Measurements from ENCODE around the gene KRTAP4-6.

KRTAP4-6 gene

DNA sequence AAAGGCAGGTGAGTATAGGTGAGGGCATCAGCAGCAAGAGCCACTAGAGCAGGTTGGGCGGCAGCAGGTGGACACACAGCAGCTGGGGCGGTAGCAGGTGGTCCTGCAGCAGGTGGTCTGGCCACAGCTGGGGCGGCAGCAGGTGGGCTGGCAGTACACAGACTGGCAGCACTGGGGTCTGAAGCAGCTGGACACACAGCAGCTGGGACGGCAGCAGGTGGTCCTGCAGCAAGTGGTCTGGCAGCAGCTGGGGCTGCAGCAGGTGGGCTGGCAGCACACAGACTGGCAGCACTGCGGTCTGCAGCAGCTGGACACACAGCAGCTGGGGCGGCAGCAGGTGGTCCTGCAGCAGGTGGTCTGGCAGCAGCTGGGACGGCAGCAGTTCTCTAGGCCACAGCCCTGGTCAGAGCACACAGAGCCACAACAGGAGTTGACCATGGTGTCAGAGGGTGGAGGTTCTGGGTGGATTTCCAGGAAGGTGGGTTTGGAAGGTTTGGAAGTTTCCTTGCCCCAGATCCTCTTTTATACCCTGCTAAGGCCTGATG lies 37.5 kb upstream of the KRTAP4-6 start, which contains the start of gene KRTAP4-2:
KRTAP4-2 (minus strand) TSS at position 495 of the 545 bp plus-strand sequence; CDS start at position 438, 57 bp downstream.
- TF ChIP-seq, protein P1, sequence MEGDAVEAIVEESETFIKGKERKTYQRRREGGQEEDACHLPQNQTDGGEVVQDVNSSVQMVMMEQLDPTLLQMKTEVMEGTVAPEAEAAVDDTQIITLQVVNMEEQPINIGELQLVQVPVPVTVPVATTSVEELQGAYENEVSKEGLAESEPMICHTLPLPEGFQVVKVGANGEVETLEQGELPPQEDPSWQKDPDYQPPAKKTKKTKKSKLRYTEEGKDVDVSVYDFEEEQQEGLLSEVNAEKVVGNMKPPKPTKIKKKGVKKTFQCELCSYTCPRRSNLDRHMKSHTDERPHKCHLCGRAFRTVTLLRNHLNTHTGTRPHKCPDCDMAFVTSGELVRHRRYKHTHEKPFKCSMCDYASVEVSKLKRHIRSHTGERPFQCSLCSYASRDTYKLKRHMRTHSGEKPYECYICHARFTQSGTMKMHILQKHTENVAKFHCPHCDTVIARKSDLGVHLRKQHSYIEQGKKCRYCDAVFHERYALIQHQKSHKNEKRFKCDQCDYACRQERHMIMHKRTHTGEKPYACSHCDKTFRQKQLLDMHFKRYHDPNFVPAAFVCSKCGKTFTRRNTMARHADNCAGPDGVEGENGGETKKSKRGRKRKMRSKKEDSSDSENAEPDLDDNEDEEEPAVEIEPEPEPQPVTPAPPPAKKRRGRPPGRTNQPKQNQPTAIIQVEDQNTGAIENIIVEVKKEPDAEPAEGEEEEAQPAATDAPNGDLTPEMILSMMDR (conservative IDR thresholded peaks at IDR 0.05; ENCODE audit: control insufficient read depth, insufficient read depth, low read depth, low read length): no peak
- DNase-seq (ENCODE audit: low read depth): no peak

DNA sequence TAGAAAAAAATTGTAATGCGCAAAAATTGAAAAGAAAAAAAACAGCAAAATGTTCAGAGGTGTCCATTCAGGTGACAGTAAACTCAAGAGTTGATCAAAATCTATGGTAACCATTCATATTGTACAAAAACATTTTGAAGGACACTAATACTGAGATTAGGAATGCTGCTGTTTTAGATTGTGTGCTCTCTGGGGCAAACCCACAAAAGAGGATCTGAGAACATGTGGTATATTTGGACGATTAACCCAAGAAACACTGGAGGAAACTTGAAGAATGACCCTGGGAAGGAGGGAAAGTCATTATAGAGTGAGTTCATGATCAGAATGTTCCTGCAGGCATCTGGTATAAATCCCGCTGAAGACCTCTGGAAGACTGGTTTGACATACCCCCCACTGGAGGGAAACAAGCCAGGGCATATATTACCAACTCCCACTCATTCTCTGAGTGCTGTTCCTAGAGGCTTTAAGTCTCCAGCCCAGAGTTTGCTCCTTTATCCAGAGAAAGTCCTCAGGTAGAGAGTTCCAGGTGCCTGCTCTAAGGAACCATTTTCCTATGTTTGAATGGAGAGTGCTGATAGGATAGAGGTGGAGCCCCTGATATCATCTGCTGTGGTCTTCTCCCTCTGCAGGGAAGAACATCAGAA lies 36.5 kb upstream of the KRTAP4-6 start:
- TF ChIP-seq, protein P1 (conservative IDR thresholded peaks at IDR 0.05; ENCODE audit: control insufficient read depth, insufficient read depth, low read depth, low read length): no peak
- H3K4me3 ChIP-seq (ENCODE audit: control insufficient read depth, low read depth, low read length): no peak overlapping the region
- no peak for DNase-seq (ENCODE audit: low read depth)

More for the DNA sequence above, 37.5 kb upstream of the KRTAP4-6 start, which contains the start of gene KRTAP4-2:
- H3K4me3 ChIP-seq (ENCODE audit: control insufficient read depth, low read depth, low read length): no peak within 1 kb of the TSS

DNA sequence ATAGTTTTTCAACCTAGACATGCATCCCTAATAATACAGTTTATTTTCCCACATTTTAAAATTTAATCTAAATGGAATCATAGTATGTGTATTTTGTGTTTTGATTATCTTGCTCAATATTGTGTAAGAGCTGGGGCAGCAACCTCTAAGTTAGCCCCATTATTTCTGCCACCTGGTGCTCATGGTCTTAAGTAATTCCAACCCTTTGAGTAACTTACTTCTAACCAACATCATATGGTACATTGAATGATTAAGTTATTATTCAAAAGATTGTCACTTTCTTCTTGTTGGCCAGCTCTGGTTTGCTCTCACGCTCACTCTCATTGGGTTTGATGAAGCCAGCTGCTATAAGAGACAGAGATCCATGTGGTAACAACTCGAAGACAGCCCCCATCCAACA lies 31.5 kb upstream of the KRTAP4-6 start:
- no peak overlapping the region for H3K4me3 ChIP-seq (ENCODE audit: control insufficient read depth, low read depth, low read length)
- TF ChIP-seq, protein P1 (conservative IDR thresholded peaks at IDR 0.05; ENCODE audit: control insufficient read depth, insufficient read depth, low read depth, low read length): no peak
- peak; percentile 71 for DNase-seq (ENCODE audit: low read depth)

DNA sequence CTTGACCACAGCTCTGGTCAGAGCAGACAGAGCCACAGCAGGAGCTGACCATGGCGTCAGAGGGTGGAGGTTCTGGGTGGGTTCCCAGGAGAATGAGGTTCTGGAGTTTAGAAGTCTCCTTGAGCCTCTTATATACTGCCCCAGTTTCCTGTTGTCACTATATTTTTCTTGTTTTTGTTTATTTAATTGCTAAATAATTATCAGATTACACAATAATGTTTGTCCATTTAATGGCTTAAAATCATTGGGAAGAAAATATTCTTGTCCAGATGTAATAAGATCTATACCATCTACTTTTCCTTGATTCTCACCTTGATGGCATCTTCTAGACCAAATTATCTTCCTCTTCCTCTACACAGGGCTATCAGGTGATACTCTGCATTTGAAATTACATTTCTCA lies 27.8 kb upstream of the KRTAP4-6 start, which contains the start of gene KRTAP4-3:
KRTAP4-3 (minus strand) TSS at position 101 of the 400 bp plus-strand sequence; CDS start at position 52, 49 bp downstream.
- no peak for DNase-seq (ENCODE audit: low read depth)
- no peak within 1 kb of the TSS for H3K4me3 ChIP-seq (ENCODE audit: control insufficient read depth, low read depth, low read length)
- TF ChIP-seq, protein P1 (conservative IDR thresholded peaks at IDR 0.05; ENCODE audit: control insufficient read depth, insufficient read depth, low read depth, low read length): no peak

DNA sequence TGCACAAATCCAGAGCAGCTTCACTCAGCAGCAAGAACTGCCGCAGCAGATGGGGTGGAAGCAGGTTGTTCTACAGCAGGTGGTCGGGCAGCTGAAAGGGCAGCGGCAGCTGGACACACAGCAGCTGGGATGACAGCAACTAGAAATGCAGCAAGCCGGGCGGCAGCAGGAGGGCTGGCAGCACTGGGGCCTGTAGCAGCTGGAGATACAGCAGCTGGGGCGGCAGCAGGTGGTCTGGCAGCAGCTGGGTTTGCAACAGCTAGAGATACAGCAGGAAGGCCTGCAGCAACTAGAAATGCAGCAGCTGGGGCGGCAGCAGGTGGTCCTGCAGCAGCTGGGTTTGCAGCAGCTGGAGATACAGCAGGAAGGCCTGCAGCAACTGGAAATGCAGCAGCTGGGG lies 27.2 kb upstream of the KRTAP4-6 start:
- TF ChIP-seq, protein P1 (conservative IDR thresholded peaks at IDR 0.05; ENCODE audit: control insufficient read depth, insufficient read depth, low read depth, low read length): no peak

DNA sequence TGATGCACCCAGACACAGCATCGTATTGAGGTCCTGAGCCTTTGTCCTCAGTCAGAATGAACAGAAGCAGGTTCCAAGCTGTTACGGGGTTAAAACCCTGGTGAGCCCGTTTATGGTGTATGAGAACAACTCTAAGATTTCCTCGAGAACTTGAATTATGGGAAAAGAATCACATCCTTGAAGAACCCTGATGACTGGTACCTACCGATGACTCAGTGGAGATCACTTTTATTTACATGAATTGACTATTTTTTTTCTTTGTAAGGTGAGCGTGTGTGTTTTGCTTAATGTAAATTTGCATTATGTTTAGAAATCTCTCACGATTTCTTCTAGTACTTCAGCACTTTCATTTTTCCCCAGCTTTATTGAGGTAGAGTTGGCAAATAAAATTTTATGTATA lies 23.5 kb upstream of the KRTAP4-6 start:
- H3K4me3 ChIP-seq (ENCODE audit: control insufficient read depth, low read depth, low read length): no peak overlapping the region
- TF ChIP-seq, protein P1 (conservative IDR thresholded peaks at IDR 0.05; ENCODE audit: control insufficient read depth, insufficient read depth, low read depth, low read length): no peak
- DNase-seq (ENCODE audit: low read depth): peak; percentile 4

More for the DNA sequence above, 27.2 kb upstream of the KRTAP4-6 start:
- H3K4me3 ChIP-seq (ENCODE audit: control insufficient read depth, low read depth, low read length): no peak overlapping the region
- no peak for DNase-seq (ENCODE audit: low read depth)

All from fibroblast of mammary gland (primary cell).